H1 (cell line): Measurements from ENCODE around the gene BRD1. TPM values are rescaled to one million over a fixed set of nuclear protein-coding genes. Genes with fewer than 3 reads are reported as not detected.

ENCODE experiments used
- CTCF ChIA-PET: fragments of 300-600 bp; sonication (Branson Sonifier 250); formaldehyde crosslinking; loops from one replicate; lab custom pipeline; 2021; ENCODE audit not compliant: partially characterized antibody; lab: Charles Lee
- POLR2A ChIA-PET: fragments of 300-600 bp; sonication (Branson Sonifier 250); formaldehyde crosslinking; loops from one replicate; lab custom pipeline; 2021; ENCODE audit warnings: inconsistent platforms; ENCODE audit not compliant: partially characterized antibody; lab: Charles Lee
- DNase-seq, 2 experiments: peaks; one replicate each; pipeline versions ENCODE4 v3.0.0 to v3.0.0-alpha.2; 2010 to 2022; ENCODE audit warnings: low spot score in 2 of 2, low read depth in 1 of 2, mixed read lengths in 1 of 2
- FAIRE-seq: peaks from 2 replicates; lab custom pipeline; 2011; peaks lifted over from hg19 to GRCh38; lab: Jason Lieb, UNC
- H2AFZ ChIP-seq: 2 replicates; pipeline ENCODE4 v1.8.1; 2012; ENCODE audit warnings: low read length, inconsistent platforms
- H2AK5ac ChIP-seq: 2 replicates; pipeline ENCODE4 v1.6.1; 2013; ENCODE audit warnings: low read depth, low read length
- H2BK120ac ChIP-seq: replicated peaks from 2 replicates; pipeline ENCODE3; 2013; ENCODE audit warnings: low read depth, low read length, inconsistent platforms
- H2BK12ac ChIP-seq: 2 replicates; pipeline ENCODE4 v1.6.1; 2013; ENCODE audit warnings: low read depth, low read length
- H2BK15ac ChIP-seq: 2 replicates; pipeline ENCODE4 v1.6.1; 2013; ENCODE audit warnings: low read length
- H2BK20ac ChIP-seq: 2 replicates; pipeline ENCODE4 v1.6.1; 2013; ENCODE audit warnings: low read length
- H2BK5ac ChIP-seq: 2 replicates; pipeline ENCODE4 v1.6.1; 2013; ENCODE audit warnings: low read depth, low read length
- H3K14ac ChIP-seq: 2 replicates; pipeline ENCODE4 v1.6.1; 2013; ENCODE audit warnings: inconsistent platforms; ENCODE audit not compliant: insufficient read length
- H3K18ac ChIP-seq: 2 replicates; pipeline ENCODE4 v1.6.1; 2013; ENCODE audit warnings: low read length; ENCODE audit errors: extremely low read depth
- H3K23ac ChIP-seq: 2 replicates; pipeline ENCODE4 v1.6.1; 2013; ENCODE audit warnings: inconsistent platforms; ENCODE audit not compliant: insufficient read length
- H3K23me2 ChIP-seq: 2 replicates; pipeline ENCODE4 v1.6.1; 2013; ENCODE audit warnings: low read depth, low read length
- H3K27ac ChIP-seq: 2 replicates; pipeline ENCODE4 v1.6.1; 2011; ENCODE audit warnings: low read depth, low read length, inconsistent platforms
- H3K27me3 ChIP-seq, 4 experiments: replicated peaks in 1 of 4; 1 replicate in 1 of 4; 2 replicates in 3 of 4; pipeline versions ENCODE4 v1.6.1 to v1.8.1; 2011 to 2013; ENCODE audit warnings: low read length in 3 of 4, mild to moderate bottlenecking in 3 of 4, inconsistent platforms in 2 of 4, mixed read lengths in 2 of 4, moderate library complexity in 1 of 4; ENCODE audit not compliant: control insufficient read depth in 3 of 4, insufficient read depth in 3 of 4; ENCODE audit errors: extremely low read depth in 1 of 4
- H3K36me3 ChIP-seq, 4 experiments: 2 replicates each; pipeline versions ENCODE4 v1.6.1 to v1.8.1; 2011 to 2013; ENCODE audit warnings: mild to moderate bottlenecking in 4 of 4, low read length in 3 of 4, moderate library complexity in 2 of 4, control low read depth in 1 of 4, inconsistent platforms in 1 of 4; ENCODE audit not compliant: insufficient read depth in 4 of 4, control insufficient read depth in 2 of 4
- H3K4ac ChIP-seq: replicated peaks from 2 replicates; pipeline ENCODE3; 2013; ENCODE audit warnings: low read length, low read depth, mixed read lengths, inconsistent platforms; ENCODE audit not compliant: insufficient read length
- H3K4me1 ChIP-seq, 4 experiments: replicated peaks in 1 of 4; 1 replicate in 1 of 4; 2 replicates in 3 of 4; pipeline versions ENCODE4 v1.6.1 to v1.8.1; 2011 to 2013; ENCODE audit warnings: low read length in 3 of 4, inconsistent platforms in 2 of 4, mixed read lengths in 1 of 4; ENCODE audit not compliant: insufficient read depth in 4 of 4, control insufficient read depth in 3 of 4
- H3K4me2 ChIP-seq, 2 experiments: 2 replicates each; pipeline versions ENCODE4 v1.6.1 to v1.8.1; 2011 to 2013; ENCODE audit warnings: low read depth in 2 of 2, low read length in 2 of 2, control low read depth in 1 of 2, inconsistent platforms in 1 of 2, mild to moderate bottlenecking in 1 of 2; ENCODE audit not compliant: insufficient read depth in 1 of 2
- H3K4me3 ChIP-seq, 4 experiments: fragments of 200-600, 300-600 bp in 1 of 4; sonication (generic), shearing (Covaris generic), sonication (Bioruptor Twin) in 1 of 4; 2 replicates each; pipeline versions ENCODE4 v1.5.1 to v1.8.1; 2011 to 2016; ENCODE audit warnings: low read length in 4 of 4, low read depth in 3 of 4, control low read depth in 2 of 4, inconsistent platforms in 2 of 4, mild to moderate bottlenecking in 2 of 4, mixed read lengths in 1 of 4, moderate library complexity in 1 of 4; ENCODE audit not compliant: insufficient read depth in 2 of 4; ENCODE audit errors: extremely low read depth in 1 of 4
- H3K56ac ChIP-seq: replicated peaks from 2 replicates; pipeline ENCODE3; 2013; ENCODE audit warnings: low read depth, mild to moderate bottlenecking, mixed read lengths, low read length, inconsistent platforms; ENCODE audit not compliant: insufficient read length
- H3K79me1 ChIP-seq: 2 replicates; pipeline ENCODE4 v1.6.1; 2013; ENCODE audit warnings: low read depth, low read length, control low read depth
- H3K79me2 ChIP-seq, 2 experiments: 2 replicates each; pipeline versions ENCODE4 v1.6.1 to v1.8.1; 2012 to 2013; ENCODE audit warnings: low read length in 2 of 2, mild to moderate bottlenecking in 2 of 2, inconsistent platforms in 1 of 2; ENCODE audit not compliant: insufficient read depth in 2 of 2, control insufficient read depth in 1 of 2
- H3K9ac ChIP-seq, 4 experiments: replicated peaks in 1 of 4; 1 replicate in 1 of 4; 2 replicates in 3 of 4; pipeline versions ENCODE4 v1.6.1 to v1.8.1; 2011 to 2013; ENCODE audit warnings: low read depth in 3 of 4, low read length in 3 of 4, control low read depth in 2 of 4, mild to moderate bottlenecking in 2 of 4, moderate library complexity in 2 of 4, inconsistent platforms in 1 of 4; ENCODE audit errors: extremely low read depth in 1 of 4
- H3K9me3 ChIP-seq, 2 experiments: 2 replicates each; pipeline versions ENCODE4 v1.6.1 to v1.8.1; 2012 to 2013; ENCODE audit warnings: mild to moderate bottlenecking in 2 of 2, moderate library complexity in 2 of 2, control low read depth in 1 of 2, inconsistent platforms in 1 of 2, low read depth in 1 of 2, low read length in 1 of 2, mixed read lengths in 1 of 2; ENCODE audit not compliant: insufficient read depth in 2 of 2
- H4K20me1 ChIP-seq, 2 experiments: replicated peaks in 1 of 2; 2 replicates each; pipeline versions ENCODE3 to v1.8.1; 2011 to 2013; ENCODE audit warnings: inconsistent platforms in 2 of 2, low read length in 2 of 2, mild to moderate bottlenecking in 1 of 2; ENCODE audit not compliant: insufficient read depth in 2 of 2, control insufficient read depth in 1 of 2
- H4K5ac ChIP-seq: 2 replicates; pipeline ENCODE4 v1.6.1; 2013; ENCODE audit warnings: low read length, low read depth, mixed read lengths, inconsistent platforms; ENCODE audit not compliant: insufficient read length
- H4K8ac ChIP-seq: 2 replicates; pipeline ENCODE4 v1.8.0; 2013; ENCODE audit warnings: mild to moderate bottlenecking, moderate library complexity, low read length, inconsistent platforms; ENCODE audit not compliant: insufficient read depth; ENCODE audit errors: extremely low read depth
- H4K91ac ChIP-seq: replicated peaks from 2 replicates; pipeline ENCODE3; 2013; ENCODE audit warnings: low read length, mixed read lengths, inconsistent platforms; ENCODE audit not compliant: insufficient read length
- KDM1A ChIP-seq: fragments of 200-600, 300-600 bp; sonication (generic); IDR thresholded peaks from 2 replicates; pipeline ENCODE4 v1.7.1; 2016; ENCODE audit warnings: mild to moderate bottlenecking, low read length, borderline replicate concordance
- SAP30 ChIP-seq: fragments of 300-600 bp; sonication (generic); IDR thresholded peaks from 2 replicates; pipeline ENCODE4 v1.7.1; 2012; ENCODE audit warnings: low read length, moderate library complexity, mild to moderate bottlenecking, inconsistent platforms; ENCODE audit not compliant: insufficient read depth, insufficient replicate concordance
- WGBS, 2 experiments: shearing (Covaris generic) in 1 of 2; methylation state at CpG; one replicate each; pipeline versions ENCODE4 v1.1.6 to v1.1.7; 2013 to 2015; ENCODE audit warnings: low lambda C conversion rate in 2 of 2, mixed read lengths in 2 of 2, inconsistent platforms in 1 of 2, low coverage in 1 of 2, missing lambda C conversion rate in 1 of 2; ENCODE audit not compliant: insufficient replicate concordance in 2 of 2, insufficient coverage in 1 of 2, insufficient read length in 1 of 2; ENCODE audit errors: extremely low coverage in 1 of 2, missing lambda C conversion rate in 1 of 2; 5-methylcytosine and 5-hydroxymethylcytosine counted together
- polyA plus RNA-seq, 7 experiments: library from polyadenylated mRNA; depleted of rRNA in 3 of 7; stranded (reverse) in 5 of 7; unstranded in 2 of 7; fragments of >200 nt in 5 of 7; fragments of 200-250 nt in 2 of 7; gene quantifications; 1 replicate in 5 of 7; 2 replicates in 1 of 7; 4 replicates in 1 of 7; pipeline versions ENCODE4 v1.2.1 to v1.2.3, GENCODE V29; 2011 to 2013; ENCODE audit warnings: missing spikeins in 2 of 7, mixed read lengths in 2 of 7
- total RNA-seq: library from RNA; stranded (reverse); fragmentation: NEBNext Ultra II Directional; extraction: Animal tissue kit (Norgen Biotek cat#: 25700); gene quantifications from 2 replicates; pipeline ENCODE4 v1.2.1, GENCODE V29; 2021

The BRD1 gene
- total and polyA plus RNA-seq, 2 of the 8 experiments (the other 6 are each of a cell fraction or from before 2014, with no cell fraction given), result 6.8 to 34.0 TPM

- no peak overlapping the region for H4K91ac ChIP-seq
- H2BK5ac ChIP-seq, result no peak overlapping the region
- no peak overlapping the region for H3K9ac ChIP-seq
- no peak overlapping the region for H3K4me2 ChIP-seq
- no peak overlapping the region for H2BK15ac ChIP-seq
- H3K14ac ChIP-seq, result no peak overlapping the region
- H2BK120ac ChIP-seq, result no peak overlapping the region
- no peak overlapping the region for H2AK5ac ChIP-seq
- POLR2A ChIA-PET, result interaction anchor here (1.6 kb wide), 1 partner anchor 9 kb away, joined by 5 read pairs; no protein-coding TSS in a partner anchor
- H3K79me1 ChIP-seq, result peaks cover 16% of the 10 kb centered on the region
- H3K23me2 ChIP-seq, result no peaks in the 10 kb centered on the region
- H2BK20ac ChIP-seq, result no peak overlapping the region
- no peak overlapping the region for H3K56ac ChIP-seq
- no peak overlapping the region for H2AFZ ChIP-seq
- peaks cover 9 to 18% of the 10 kb centered on the region in 2 experiments for H4K20me1 ChIP-seq
- no peak overlapping the region for H4K5ac ChIP-seq
- FAIRE-seq (no peak), DNase-seq (no peak)
- no peak overlapping the region for H2BK12ac ChIP-seq
- WGBS, 2 experiments, result 93% methylated on average over 13 of the region's 14 CpGs; no CpG with 5 or more reads in 1 of the 2 experiments
- CTCF ChIA-PET, result interaction anchor here (0.6 to 3.0 kb wide), 6 partner anchors 8 to 586 kb away, joined by 3 to 9 read pairs (median 4); no protein-coding TSS in a partner anchor
- no peak overlapping the region for H3K18ac ChIP-seq
- no peak overlapping the region for H3K23ac ChIP-seq
- no peak overlapping the region for H3K4me3 ChIP-seq
- no peak overlapping the region for H4K8ac ChIP-seq
- TF ChIP-seq SAP30, result no peak
- 0 out of 2 replicates have a peak, but pooled peaks have one; percentile 16 for TF ChIP-seq KDM1A
- TF ChIP-seq, all 59 proteins: peak for 1
- H3K9me3 ChIP-seq, result peaks cover 9 to 10% of the 10 kb centered on the region in 2 experiments
- H3K27me3 ChIP-seq, result no peaks in the 10 kb centered on the region
- H3K4me1 ChIP-seq, result no peaks in the 10 kb centered on the region
- peaks cover 16 to 85% of the 10 kb centered on the region in 2 experiments for H3K79me2 ChIP-seq
- no peak overlapping the region for H3K4ac ChIP-seq
- H3K27ac ChIP-seq, result no peak overlapping the region
- H3K36me3 ChIP-seq, result peaks cover 0 to 6% (median 0%) of the 10 kb centered on the region in 4 experiments; a peak in 3 of 8 replicates
Observed at GRCh38 chr22:49869845-49870712, 42.4 kb upstream of the BRD1 start.
